ENCODE results near the gene EME2. TPM values are rescaled to one million over a fixed set of nuclear protein-coding genes. Genes with fewer than 3 reads are reported as not detected.

Gene EME2
- polyA plus RNA-seq, 1 donor from 2014 or later, result 21.2 TPM

DNA sequence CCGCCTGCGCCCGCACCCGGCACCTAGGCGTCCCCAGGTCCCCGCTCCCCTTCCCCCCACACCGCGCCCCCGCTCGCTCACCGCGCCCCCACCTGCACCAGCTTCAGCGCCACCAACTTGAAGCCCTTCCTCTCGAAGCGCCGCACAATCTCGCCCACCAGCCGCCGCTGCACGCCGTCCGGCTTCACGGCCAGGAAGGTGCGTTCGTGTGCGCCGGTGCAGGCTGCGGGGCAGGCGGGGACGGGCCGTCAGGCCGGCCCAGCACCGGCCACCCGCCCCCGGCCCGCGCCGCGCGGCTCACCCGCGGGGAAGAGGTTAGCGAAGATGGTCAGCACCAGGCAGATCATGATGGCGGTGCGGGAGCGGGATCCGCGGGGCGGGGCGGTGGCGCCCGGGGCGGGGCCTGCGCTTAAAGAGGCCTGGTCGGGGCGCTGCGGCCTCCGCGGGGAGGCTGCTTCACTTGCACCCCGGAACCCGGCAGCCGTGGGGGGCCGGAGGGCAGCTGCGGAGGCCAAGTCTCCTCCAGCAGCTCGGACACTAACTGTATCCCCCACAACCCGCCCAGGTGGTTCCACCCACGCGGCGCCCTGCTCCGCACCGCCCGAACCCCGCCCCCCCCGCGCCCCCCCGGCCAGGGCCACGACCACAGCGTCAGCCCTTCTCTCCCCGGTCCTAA, 1.3 kb upstream of the EME2 start, which contains the start of gene NME3:
Gene NME3, minus strand, starts transcription at position 356 of the 676 bp plus-strand sequence. Its CDS starts 9 bp downstream, at position 347.
- no peaks in the 10 kb centered on the region for H3F3A ChIP-seq (ENCODE audit: insufficient read depth, low read length, poor library complexity, severe bottlenecking)
- peaks cover 9% of the 10 kb centered on the region for H3K79me2 ChIP-seq (replicated peaks; ENCODE audit: insufficient read depth, low read length)
- H3K4me3 ChIP-seq (ENCODE audit: low read length), result peak within 1 kb of the TSS; percentile 98
- H3K9me3 ChIP-seq (ENCODE audit: low read length), result no peaks in the 10 kb centered on the region
- peak within 1 kb of the TSS; percentile 93 for H3K4me2 ChIP-seq (ENCODE audit: low read length)
- H3K9me2 ChIP-seq (ENCODE audit: insufficient read depth, low read length), result no peaks in the 10 kb centered on the region
- H3K9ac ChIP-seq (ENCODE audit: low read length), result peak within 1 kb of the TSS; percentile 84
- no peaks in the 10 kb centered on the region for H3K27me3 ChIP-seq (ENCODE audit: insufficient read depth, low read depth, low read length)
- peak within 1 kb of the TSS; percentile 74 for H3K27ac ChIP-seq (ENCODE audit: low read length)
- peak; percentile 20 for TF ChIP-seq MXI1 (conservative IDR thresholded peaks at IDR 0.05; ENCODE audit: poor library complexity, severe bottlenecking)
- TF ChIP-seq POLR2AphosphoS5 (IDR thresholded peaks at IDR 0.05), result no peak
- no peak for TF ChIP-seq RAD21 (conservative IDR thresholded peaks at IDR 0.05)
- no peak within 1 kb of the TSS for H2AFZ ChIP-seq (ENCODE audit: low read depth, low read length)
- no peaks in the 10 kb centered on the region for H4K20me1 ChIP-seq (ENCODE audit: insufficient read depth)
- no peaks in the 10 kb centered on the region for H3K36me3 ChIP-seq (ENCODE audit: insufficient read depth, low read length)

DNA sequence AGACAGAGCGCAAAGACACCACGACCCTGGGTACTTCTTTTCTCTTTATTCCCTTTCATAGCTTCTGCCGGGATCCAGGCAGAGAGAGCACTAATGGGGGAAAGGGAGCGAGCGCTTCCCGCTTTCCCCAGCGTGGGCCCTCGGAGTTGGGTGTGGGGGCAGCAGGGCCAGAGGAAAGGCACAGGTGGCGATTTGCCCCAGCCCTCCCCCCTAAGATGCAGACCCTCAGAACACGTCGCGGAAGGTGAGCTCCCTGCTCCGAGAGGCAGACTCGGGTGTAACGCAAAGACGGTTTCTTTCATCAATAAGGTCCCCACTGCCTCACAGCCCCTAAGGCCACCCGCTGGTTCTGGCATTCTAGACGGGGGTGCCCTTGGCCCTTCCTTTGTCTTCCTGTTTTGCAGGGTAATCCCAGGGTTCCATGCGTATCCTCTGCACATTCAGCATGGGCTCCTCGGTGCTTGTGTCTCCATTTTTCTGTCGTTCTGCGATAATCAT, 697 bp upstream of the EME2 start:
- Histone ChIP-seq H3F3A (ENCODE audit: insufficient read depth, low read length, poor library complexity, severe bottlenecking) (no peaks in the 10 kb centered on the region), H3K4me3 (ENCODE audit: low read length) (peak overlapping the region; percentile 98), H3K9ac (ENCODE audit: low read length) (peak overlapping the region; percentile 84), H4K20me1 (ENCODE audit: insufficient read depth) (no peaks in the 10 kb centered on the region), H3K79me2 (replicated peaks; ENCODE audit: insufficient read depth, low read length) (peaks cover 9% of the 10 kb centered on the region), H3K9me2 (ENCODE audit: insufficient read depth, low read length) (no peaks in the 10 kb centered on the region), H2AFZ (ENCODE audit: low read depth, low read length) (no peak overlapping the region), H3K27me3 (ENCODE audit: insufficient read depth, low read depth, low read length) (no peaks in the 10 kb centered on the region), H3K9me3 (ENCODE audit: low read length) (no peaks in the 10 kb centered on the region), H3K27ac (ENCODE audit: low read length) (peak overlapping the region; percentile 74), H3K4me2 (ENCODE audit: low read length) (peak overlapping the region; percentile 93), H3K36me3 (ENCODE audit: insufficient read depth, low read length) (no peaks in the 10 kb centered on the region)
- TF ChIP-seq EZH2 (IDR thresholded peaks at IDR 0.05; ENCODE audit: borderline replicate concordance, insufficient read depth, low read length, poor library complexity, severe bottlenecking), result no peak
- TF ChIP-seq RAD21 (conservative IDR thresholded peaks at IDR 0.05), result no peak

DNA sequence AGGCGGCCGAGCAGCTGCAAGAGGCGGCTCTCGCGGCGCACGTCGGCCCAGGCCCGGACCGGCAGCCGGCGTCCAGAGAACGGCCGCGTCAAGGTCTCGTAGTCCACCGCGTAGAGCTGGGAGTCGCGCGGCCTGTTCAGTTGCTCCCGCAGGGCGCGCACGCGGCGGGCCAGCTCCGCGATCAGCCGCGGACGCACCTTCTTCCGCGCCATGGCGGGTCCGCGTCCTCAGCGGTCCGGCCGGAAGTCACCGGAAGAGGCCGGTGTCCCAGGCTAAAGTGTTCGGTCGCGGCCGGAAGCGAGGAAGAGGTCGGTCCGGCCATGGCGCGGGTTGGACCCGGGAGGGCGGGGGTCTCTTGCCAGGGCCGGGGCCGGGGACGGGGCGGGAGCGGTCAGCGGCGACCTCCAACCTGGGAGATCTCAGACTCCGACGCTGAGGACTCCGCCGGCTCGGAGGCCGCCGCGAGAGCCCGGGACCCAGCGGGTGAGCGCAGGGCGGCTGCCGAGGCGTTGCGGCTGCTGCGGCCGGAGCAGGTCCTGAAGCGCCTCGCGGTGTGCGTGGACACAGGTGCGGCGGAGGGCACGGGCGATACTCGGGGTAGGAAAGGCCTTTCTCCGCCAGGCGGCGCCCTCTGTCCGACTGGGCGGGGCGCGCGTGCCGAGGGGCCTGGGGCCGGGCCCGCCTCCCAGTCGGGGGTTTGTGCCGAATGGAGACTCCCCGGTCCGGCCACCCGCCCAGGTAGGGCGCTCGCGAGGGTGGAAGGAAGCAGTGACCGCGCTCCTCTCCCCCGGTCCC, 495 bp downstream of the EME2 start, which contains the start of gene MRPS34:
Gene MRPS34, minus strand, starts transcription at position 227 of the 795 bp plus-strand sequence. Its CDS starts 15 bp downstream, at position 212.
- H3K79me2 ChIP-seq (replicated peaks; ENCODE audit: insufficient read depth, low read length), result peaks cover 9% of the 10 kb centered on the region
- no peaks in the 10 kb centered on the region for H3K36me3 ChIP-seq (ENCODE audit: insufficient read depth, low read length)
- peaks cover 5% of the 10 kb centered on the region for H4K20me1 ChIP-seq (ENCODE audit: insufficient read depth)
- H3K9ac ChIP-seq (ENCODE audit: low read length), result peak within 1 kb of the TSS; percentile 84
- no peaks in the 10 kb centered on the region for H3K9me2 ChIP-seq (ENCODE audit: insufficient read depth, low read length)
- peak within 1 kb of the TSS; percentile 93 for H3K4me2 ChIP-seq (ENCODE audit: low read length)
- TF ChIP-seq, protein P1, sequence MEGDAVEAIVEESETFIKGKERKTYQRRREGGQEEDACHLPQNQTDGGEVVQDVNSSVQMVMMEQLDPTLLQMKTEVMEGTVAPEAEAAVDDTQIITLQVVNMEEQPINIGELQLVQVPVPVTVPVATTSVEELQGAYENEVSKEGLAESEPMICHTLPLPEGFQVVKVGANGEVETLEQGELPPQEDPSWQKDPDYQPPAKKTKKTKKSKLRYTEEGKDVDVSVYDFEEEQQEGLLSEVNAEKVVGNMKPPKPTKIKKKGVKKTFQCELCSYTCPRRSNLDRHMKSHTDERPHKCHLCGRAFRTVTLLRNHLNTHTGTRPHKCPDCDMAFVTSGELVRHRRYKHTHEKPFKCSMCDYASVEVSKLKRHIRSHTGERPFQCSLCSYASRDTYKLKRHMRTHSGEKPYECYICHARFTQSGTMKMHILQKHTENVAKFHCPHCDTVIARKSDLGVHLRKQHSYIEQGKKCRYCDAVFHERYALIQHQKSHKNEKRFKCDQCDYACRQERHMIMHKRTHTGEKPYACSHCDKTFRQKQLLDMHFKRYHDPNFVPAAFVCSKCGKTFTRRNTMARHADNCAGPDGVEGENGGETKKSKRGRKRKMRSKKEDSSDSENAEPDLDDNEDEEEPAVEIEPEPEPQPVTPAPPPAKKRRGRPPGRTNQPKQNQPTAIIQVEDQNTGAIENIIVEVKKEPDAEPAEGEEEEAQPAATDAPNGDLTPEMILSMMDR (IDR thresholded peaks at IDR 0.05; ENCODE audit: poor library complexity, severe bottlenecking), result peak; percentile 85
- TF ChIP-seq EZH2 (IDR thresholded peaks at IDR 0.05; ENCODE audit: borderline replicate concordance, insufficient read depth, low read length, poor library complexity, severe bottlenecking) (no peak), TAF1 (IDR thresholded peaks at IDR 0.05; ENCODE audit: low read depth) (peak; percentile 77), MXI1 (conservative IDR thresholded peaks at IDR 0.05; ENCODE audit: poor library complexity, severe bottlenecking) (peak; percentile 88), RAD21 (conservative IDR thresholded peaks at IDR 0.05) (peak; percentile 47), EP300 (conservative IDR thresholded peaks at IDR 0.05; ENCODE audit: poor library complexity, severe bottlenecking) (no peak), SMC3 (conservative IDR thresholded peaks at IDR 0.05; ENCODE audit: poor library complexity) (peak; percentile 72), POLR2AphosphoS5 (IDR thresholded peaks at IDR 0.05) (peak; percentile 81)
- TF ChIP-seq, protein P2, sequence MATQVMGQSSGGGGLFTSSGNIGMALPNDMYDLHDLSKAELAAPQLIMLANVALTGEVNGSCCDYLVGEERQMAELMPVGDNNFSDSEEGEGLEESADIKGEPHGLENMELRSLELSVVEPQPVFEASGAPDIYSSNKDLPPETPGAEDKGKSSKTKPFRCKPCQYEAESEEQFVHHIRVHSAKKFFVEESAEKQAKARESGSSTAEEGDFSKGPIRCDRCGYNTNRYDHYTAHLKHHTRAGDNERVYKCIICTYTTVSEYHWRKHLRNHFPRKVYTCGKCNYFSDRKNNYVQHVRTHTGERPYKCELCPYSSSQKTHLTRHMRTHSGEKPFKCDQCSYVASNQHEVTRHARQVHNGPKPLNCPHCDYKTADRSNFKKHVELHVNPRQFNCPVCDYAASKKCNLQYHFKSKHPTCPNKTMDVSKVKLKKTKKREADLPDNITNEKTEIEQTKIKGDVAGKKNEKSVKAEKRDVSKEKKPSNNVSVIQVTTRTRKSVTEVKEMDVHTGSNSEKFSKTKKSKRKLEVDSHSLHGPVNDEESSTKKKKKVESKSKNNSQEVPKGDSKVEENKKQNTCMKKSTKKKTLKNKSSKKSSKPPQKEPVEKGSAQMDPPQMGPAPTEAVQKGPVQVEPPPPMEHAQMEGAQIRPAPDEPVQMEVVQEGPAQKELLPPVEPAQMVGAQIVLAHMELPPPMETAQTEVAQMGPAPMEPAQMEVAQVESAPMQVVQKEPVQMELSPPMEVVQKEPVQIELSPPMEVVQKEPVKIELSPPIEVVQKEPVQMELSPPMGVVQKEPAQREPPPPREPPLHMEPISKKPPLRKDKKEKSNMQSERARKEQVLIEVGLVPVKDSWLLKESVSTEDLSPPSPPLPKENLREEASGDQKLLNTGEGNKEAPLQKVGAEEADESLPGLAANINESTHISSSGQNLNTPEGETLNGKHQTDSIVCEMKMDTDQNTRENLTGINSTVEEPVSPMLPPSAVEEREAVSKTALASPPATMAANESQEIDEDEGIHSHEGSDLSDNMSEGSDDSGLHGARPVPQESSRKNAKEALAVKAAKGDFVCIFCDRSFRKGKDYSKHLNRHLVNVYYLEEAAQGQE (IDR thresholded peaks at IDR 0.05; ENCODE audit: borderline replicate concordance), result peak; percentile 79
- peak within 1 kb of the TSS; percentile 8 for H2AFZ ChIP-seq (ENCODE audit: low read depth, low read length)
- H3K9me3 ChIP-seq (ENCODE audit: low read length), result no peaks in the 10 kb centered on the region
- H3K27ac ChIP-seq (ENCODE audit: low read length), result peak within 1 kb of the TSS; percentile 74
- peak within 1 kb of the TSS; percentile 98 for H3K4me3 ChIP-seq (ENCODE audit: low read length)
- H3F3A ChIP-seq (ENCODE audit: insufficient read depth, low read length, poor library complexity, severe bottlenecking), result no peaks in the 10 kb centered on the region
- no peaks in the 10 kb centered on the region for H3K27me3 ChIP-seq (ENCODE audit: insufficient read depth, low read depth, low read length)
